SK-N-DZ (cell line): Measurements from ENCODE around the gene DEAF1.

Experiments used
- DNase-seq: peaks from one replicate; pipeline ENCODE4 v3.0.0-alpha.2; 2015; ENCODE audit warnings: low spot score

The DEAF1 gene

DNA sequence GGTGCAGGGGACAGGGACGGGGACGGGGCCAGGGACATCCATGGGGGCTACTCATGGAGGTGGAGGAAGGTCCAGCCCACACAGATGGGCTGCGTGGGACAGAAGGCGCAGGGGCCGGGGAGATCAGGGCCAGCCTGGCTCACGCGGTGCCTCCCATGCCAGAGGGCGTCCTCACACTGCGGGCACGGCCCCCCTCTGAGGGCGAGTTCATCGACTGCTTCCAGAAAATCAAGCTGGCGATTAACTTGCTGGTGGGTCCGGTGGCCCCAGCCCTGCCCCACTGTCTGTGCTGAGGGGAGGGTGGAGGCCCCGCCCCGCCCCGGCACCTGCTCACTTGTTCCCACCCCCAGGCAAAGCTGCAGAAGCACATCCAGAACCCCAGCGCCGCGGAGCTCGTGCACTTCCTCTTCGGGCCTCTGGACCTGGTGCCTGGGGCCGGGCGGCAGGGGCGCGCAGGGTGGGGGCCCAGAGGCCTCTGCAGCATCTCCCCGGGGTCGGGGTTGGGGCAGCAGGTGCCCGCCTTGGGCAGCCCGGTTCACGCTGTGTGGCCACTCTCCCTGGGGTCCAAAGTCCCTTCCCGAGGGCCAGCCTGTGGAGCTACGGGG lies 26.8 kb upstream of the DEAF1 start:
- no peak for DNase-seq

GRCh38 chr11:721247-721740 lies 26.3 kb upstream of the DEAF1 start:
- no peak for DNase-seq

GRCh38 chr11:720642-721246 lies 25.7 kb upstream of the DEAF1 start:
- DNase-seq, result peak; percentile 48

GRCh38 chr11:720017-720641 lies 25.1 kb upstream of the DEAF1 start:
- DNase-seq, result no peak

DNA sequence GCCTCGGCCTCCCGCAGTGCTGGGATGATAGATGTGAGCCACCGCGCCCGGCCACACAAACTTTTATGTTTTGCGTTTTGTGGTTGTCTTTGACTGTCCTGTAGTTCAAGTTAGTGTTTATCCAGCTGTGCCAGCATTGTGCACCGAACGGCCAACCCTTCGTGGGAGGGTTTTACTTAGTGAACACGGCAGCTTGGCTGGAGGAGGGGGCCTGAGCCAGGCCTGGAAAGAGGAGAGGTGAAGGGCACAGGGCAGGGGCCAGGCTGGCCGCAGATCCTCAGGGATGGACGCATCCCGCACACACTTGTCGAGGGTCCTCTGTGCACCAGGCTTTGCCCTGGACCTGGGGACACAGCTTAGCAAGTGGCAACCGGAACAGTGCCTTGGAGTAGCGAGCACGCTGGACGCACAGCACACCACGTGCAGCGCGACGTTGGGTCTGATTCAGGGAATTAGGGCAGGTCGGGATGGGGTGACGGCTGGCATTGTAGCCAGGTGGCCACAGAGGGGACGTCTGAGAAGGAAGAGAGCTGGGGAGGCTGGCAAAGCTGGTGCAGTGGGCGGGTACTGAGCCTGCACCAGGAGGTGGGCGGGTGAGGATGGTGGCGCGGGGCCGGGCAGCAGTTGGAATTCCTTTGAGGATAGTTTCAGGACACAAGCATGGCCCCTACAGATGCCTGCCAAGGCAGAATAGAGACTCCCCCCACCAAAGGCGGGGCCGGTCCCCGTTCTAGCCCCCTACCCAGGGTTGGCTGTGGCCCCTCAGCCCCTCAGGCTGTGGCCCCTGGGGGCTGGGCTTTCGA lies 24.4 kb upstream of the DEAF1 start:
- DNase-seq, result no peak

- DNase-seq, result no peak
Observed at GRCh38 chr11:714436-714835, 19.4 kb upstream of the DEAF1 start.

DNA sequence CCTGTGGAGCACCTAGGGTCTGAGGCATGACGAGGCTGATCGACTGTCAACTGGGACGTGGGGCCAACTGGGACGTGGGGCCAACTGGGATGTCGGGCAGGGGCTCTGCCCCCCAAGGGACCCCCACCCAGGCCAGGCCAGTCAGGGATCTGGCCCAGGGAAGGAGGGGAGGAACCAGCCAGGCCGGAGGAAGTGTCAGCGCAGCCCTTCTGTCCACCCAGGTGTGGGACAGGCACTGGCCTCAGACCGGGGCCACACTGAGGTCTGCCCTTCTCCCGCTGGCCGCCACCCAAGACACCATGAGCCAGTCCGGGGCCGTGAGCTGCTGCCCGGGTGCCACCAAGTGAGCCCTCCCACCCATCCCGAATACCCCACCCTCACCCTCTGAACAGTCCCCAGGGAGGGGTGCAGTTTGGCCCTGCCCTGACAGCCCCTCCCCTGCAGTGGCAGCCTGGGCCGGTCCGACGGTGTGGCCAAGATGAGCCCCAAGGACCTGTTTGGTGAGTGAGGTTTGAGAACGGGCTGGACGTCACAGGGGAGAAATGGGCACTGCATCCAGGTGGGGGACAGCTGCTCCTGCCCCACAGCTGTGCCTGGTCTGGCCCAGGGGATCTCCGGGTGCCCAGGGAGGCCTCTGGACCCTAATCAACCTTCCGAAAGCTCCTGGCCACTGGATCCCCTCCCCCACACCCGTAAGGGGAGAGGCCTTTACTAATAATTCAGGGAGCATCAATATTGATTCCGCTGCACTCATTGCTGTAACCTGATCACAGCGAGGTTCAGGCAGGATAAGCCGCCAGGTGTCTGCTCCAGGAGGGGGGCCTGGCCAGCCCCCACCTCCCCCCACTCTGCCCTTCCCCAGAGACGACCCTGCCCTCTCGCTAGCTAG lies 14.3 kb upstream of the DEAF1 start:
- DNase-seq, result no peak

- no peak for DNase-seq
Observed at GRCh38 chr11:708511-708910, 13.5 kb upstream of the DEAF1 start.

GRCh38 chr11:707817-708420 lies 12.9 kb upstream of the DEAF1 start:
- no peak for DNase-seq

DNA sequence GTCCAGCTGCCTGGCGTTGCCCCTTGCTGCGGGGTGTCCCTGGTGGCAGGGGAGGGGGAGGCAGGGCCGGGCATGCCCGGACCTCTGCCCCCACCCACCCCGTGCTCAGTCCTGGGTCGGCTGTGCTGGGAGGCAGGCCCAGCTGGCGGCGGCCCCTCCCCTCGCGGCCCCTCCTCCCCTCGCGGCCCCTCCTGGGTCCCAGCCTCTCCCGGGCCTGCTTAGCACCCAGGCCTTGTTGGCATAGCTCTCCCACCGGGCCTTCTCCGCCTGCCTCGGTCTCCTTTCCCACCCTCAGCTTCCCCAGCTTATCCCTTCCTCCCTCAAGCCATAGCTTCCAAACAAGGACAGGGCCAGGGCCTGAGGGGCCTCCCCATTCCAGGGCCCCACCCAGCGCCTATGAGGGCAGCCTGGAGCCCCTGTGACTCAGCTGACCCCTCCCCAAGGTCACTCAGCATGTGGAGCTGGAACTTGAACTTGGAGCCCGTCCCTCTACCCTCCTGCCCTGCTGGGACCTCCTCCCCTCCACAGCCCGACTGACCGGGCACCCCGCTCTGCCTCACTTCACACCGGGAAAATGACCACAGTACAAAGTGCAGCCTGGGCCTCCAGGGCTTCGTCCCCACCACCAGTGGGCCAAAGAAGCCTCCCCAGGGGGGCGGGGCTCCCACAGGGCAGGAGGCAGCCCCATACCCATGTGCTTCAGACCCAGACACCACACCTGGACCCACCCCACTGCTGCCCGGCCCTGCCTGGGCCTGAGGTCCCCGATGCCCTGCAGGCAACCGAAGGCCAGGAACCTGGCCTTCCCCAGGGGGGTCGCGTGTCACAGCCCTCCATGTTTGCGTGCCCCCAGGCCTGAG lies 12.2 kb upstream of the DEAF1 start:
- no peak for DNase-seq

DNA sequence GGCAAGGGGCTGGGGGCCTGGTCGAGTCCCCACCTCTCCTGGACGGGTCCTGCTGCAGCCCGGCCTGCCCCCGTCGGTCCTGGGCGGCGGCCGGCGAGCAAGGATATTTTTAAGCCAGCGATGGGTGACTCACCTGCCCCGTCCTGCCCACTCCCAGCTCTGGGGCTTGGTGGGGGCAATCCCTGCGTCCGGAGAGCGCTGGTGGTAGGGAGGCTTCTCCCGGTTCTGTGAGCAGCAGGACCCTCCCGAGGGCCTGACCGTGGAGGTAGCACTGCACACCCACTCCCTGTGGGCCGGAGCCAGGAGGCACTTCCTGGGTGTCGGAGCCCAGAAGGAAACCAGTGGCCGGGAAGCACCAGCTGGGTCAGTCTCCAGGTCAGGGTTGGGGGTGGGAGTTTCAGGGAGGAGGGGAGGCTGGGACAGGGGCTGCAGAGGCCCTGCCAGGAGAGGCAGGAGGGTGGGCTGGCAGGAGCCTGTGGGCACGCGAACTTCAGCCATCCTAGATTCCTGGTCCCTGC lies 11.5 kb upstream of the DEAF1 start:
- DNase-seq, result no peak

GRCh38 chr11:705646-706438 lies 10.8 kb upstream of the DEAF1 start, which contains the start of gene EPS8L2:
Gene EPS8L2, plus strand, starts transcription at chr11:706231. Its CDS starts 3,177 bp downstream, at chr11:709408.
- DNase-seq, result no peak

DNA sequence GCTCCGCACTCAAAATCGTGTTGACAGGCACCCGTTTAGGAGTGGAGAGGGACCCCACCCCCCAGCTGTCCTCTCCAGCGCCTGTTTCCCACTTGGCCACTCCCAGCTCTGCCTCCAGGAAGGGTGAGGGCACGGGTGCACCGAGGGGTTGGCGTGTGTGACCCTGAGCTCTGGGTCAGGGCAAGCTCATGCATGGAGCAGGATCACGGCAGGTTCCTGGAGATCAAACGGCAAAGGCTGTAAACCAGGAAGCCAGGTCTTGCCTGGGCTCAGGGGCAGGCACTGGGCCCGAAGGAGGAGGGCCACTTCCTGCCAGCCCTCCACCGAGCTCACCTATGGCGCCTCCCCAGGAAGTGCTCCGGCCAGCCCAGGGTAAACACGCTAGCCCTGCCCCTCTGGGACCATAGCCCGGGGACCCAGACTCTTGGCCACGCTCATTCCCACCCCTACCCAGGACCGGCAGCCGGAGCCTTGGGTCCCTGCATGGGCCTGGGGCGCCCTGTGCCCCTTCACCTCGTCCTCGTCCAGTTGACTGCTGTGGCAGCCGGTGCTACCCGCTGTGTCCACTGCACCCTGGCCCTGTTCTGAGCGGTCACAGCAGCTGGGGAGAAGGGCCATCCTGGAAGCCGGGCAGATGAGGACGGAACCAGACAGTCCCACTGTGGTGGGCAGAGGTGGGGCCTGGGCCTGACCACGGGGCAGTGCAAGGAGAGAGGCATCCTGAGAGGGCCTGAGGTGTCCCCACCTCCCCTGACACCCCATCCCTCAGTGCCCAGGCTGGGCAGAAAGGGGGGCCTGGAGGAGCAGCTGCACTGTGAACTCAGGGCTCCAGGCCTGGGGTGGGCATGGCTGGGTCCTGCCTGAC lies 10.0 kb upstream of the DEAF1 start:
- DNase-seq, result no peak

DNA sequence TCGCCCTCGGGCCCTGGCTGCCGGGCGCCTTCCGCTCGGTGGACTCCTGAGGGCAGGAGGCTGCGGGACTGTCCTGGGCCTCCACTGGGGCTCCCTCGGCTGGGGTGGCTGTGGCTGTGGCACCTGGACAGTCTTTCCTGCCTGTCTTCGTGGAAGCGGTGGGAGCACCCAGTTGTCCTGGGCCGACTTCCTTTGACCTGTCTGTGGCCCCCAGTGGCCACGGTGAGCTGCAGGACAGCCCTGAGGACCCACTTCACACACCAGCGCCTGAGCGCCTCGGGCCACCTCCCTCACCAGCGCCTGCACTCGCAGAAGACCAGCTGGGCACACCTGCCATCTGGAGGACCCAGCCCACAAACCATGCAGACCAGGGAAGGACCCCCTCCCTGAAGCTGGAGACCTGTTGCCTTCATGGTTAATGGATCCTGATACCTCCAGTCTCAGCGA lies 9.2 kb upstream of the DEAF1 start:
- no peak for DNase-seq

- no peak for DNase-seq
Observed at GRCh38 chr11:703506-703905, 8.5 kb upstream of the DEAF1 start.

DNA sequence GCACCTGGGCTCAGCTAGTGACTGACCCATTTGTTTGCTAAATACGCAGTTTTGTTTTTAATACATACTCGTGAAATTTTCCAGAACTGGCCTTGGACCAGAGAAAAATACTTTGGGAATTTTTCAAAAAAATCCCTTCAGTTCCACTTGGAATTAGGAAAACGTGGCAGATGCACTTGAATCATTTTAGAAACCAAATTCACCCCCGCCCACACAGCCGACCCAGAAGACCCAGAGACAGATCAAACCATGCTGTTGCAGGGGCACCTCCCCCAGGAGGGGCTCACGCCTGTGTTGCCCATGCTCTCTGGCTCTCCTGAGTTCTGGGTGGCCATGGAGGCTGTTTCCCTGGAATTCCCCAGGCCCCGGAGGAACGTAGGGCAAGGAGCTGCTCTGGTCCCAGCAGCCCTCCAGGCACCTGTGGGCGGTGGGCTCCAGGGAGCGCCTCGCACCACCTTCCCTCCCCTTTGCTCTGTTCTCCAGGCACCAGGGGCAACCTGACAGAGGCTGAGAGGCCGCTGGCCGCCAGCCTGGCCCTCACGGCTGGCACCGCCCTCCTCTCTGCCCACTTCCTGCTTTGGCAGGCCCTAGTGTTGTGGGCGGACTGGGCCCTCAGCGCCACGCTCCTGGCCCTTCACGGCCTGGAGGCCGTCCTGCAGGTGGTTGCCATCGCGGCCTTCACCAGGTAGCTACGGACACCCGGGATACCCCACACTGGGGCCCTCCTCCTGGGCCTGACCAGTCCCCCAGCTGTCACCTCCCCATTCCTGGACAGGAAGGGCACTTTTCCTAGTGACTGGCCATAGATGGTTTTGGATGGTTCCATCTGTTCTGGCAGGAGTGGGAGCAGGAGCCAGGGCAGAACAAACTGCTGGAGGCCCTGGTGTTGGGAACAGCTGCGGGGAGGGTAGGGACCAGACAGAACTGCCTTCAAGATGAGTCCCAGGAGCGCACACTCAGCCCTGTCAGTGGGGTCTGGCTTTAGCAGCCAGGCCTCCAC lies 7.7 kb upstream of the DEAF1 start:
- DNase-seq, result no peak
